Measurements from ENCODE around the gene FAM131A. TPM values are rescaled to one million over a fixed set of nuclear protein-coding genes. Genes with fewer than 3 reads are reported as not detected.

Gene FAM131A
- total and polyA plus RNA-seq, 9 of the 15 experiments (the other 6 are each of a cell fraction or from before 2014, with no cell fraction given) = 0.48 to 11.1 (median 4.3) TPM

GRCh38 chr3:184314700-184315542 lies 22.5 kb upstream of the FAM131A start:
- in situ Hi-C loops (cut with MboI) (no loop called here), intact Hi-C loops (cut with micrococcal nuclease) (loop anchor here (2.0 kb wide), 1 partner anchor 16 kb away; the partner anchor contains the start of gene PSMD2)
- BruUV-seq (replicated peaks) = no TSS peak
- Histone ChIP-seq H3K4me2 (ENCODE audit: insufficient read depth, low read length) (peak overlapping the region; percentile 99), H3K27me3 (ENCODE audit: control insufficient read depth in 2 of 2, insufficient read depth in 2 of 2, low read length in 2 of 2) (no peaks in the 10 kb centered on the region), H4K20me1 (replicated peaks; ENCODE audit: control insufficient read depth, insufficient read depth, low read length) (peaks cover 41% of the 10 kb centered on the region), H3K4me1 (replicated peaks in 1 of 2; ENCODE audit: control insufficient read depth in 2 of 2, insufficient read depth in 2 of 2, low read length in 2 of 2) (peaks cover 13 to 36% of the 10 kb centered on the region in 2 experiments; a peak in 4 of 5 replicates), H3K9me1 (ENCODE audit: control insufficient read depth, insufficient read depth, low read length) (peaks cover 13% of the 10 kb centered on the region), H3K27ac (ENCODE audit: extremely low read depth, low read depth, low read length) (peak overlapping the region; percentile 94), H3K4me3 (peak overlapping the region; percentile 100), H3K9me3 (replicated peaks; ENCODE audit: control insufficient read depth, insufficient read depth, low read depth, low read length) (no peaks in the 10 kb centered on the region), H3K9ac (ENCODE audit: insufficient read depth in 1 of 2, low read depth in 2 of 2, low read length in 2 of 2) (peak overlapping the region; percentile 99 to 100), H3K79me2 (ENCODE audit: control insufficient read depth, insufficient read depth, low read length) (peaks cover 56% of the 10 kb centered on the region), H2AFZ (ENCODE audit: low read depth, low read length) (no peak overlapping the region), H3K36me3 (ENCODE audit: control insufficient read depth, insufficient read depth, low read length) (peaks cover 48% of the 10 kb centered on the region)
- ATAC-seq = peak; percentile 70
- no peak for FAIRE-seq
- ChIA-PET CTCF (ENCODE audit: low intra/inter-chr PET ratio) (no interaction called here), POLR2A (interaction anchor here (0.6 to 2.3 kb wide), 8 partner anchors 11 to 102 kb away, joined by 3 to 24 read pairs (median 6); partner anchors contain the start of gene PSMD2)
- 0% methylated on average over 22 of the region's 89 CpGs for WGBS (ENCODE audit: insufficient coverage, low coverage, missing lambda C conversion rate)
- peak; percentile 70 to 86 (median 78) for DNase-seq (ENCODE audit: extremely low read depth in 1 of 4, low spot score in 3 of 4)
- no peak for TF ChIP-seq THRAP3 (IDR thresholded peaks at IDR 0.05; ENCODE audit: borderline replicate concordance)
- TF ChIP-seq CHCHD3 (CRISPR knock-in tag; IDR thresholded peaks at IDR 0.05) = no peak
- TF ChIP-seq POLR2G (IDR thresholded peaks at IDR 0.05; ENCODE audit: low read depth, low read length) = peak; percentile 87
- TF ChIP-seq STAT5B (CRISPR knock-in tag; IDR thresholded peaks at IDR 0.05) = no peak
- no peak for TF ChIP-seq ZNF184 (CRISPR knock-in tag; IDR thresholded peaks at IDR 0.05)
- peak; percentile 65 for TF ChIP-seq GABPA (tag; conservative IDR thresholded peaks at IDR 0.05; ENCODE audit: low read depth)
- TF ChIP-seq KAT7 (CRISPR knock-in tag; IDR thresholded peaks at IDR 0.05; ENCODE audit: borderline replicate concordance) = no peak
- no peak for TF ChIP-seq MTA3 (IDR thresholded peaks at IDR 0.05; ENCODE audit: borderline replicate concordance)
- no peak for TF ChIP-seq ZNF830 (CRISPR knock-in tag; IDR thresholded peaks at IDR 0.05)
- TF ChIP-seq CEBPB (tag; IDR thresholded peaks at IDR 0.05) = no peak
- no peak for TF ChIP-seq ZNF436 (CRISPR knock-in tag; IDR thresholded peaks at IDR 0.05)
- TF ChIP-seq PHF21A (IDR thresholded peaks at IDR 0.05; ENCODE audit: borderline replicate concordance, low read depth) = no peak
- no peak for TF ChIP-seq ZNF280A (IDR thresholded peaks at IDR 0.05; ENCODE audit: low read depth, partially characterized antibody)
- 0 out of 2 replicates have a peak, but pooled peaks have one; percentile 29 for TF ChIP-seq NR3C1 (CRISPR knock-in tag; IDR thresholded peaks at IDR 0.05)
- no peak for TF ChIP-seq SMARCE1 (IDR thresholded peaks at IDR 0.05)
- no peak; the same call in 1 of the 2 replicates for TF ChIP-seq MYC (IDR thresholded peaks at IDR 0.05; ENCODE audit: low read depth, low read length)
- TF ChIP-seq MYC (CRISPR knock-in tag; IDR thresholded peaks at IDR 0.05; ENCODE audit: borderline replicate concordance, low read depth) = 0 out of 2 replicates have a peak, but pooled peaks have one; percentile 26
- TF ChIP-seq LCOR (CRISPR knock-in tag; IDR thresholded peaks at IDR 0.05) = no peak
- TF ChIP-seq PATZ1 (CRISPR knock-in tag; IDR thresholded peaks at IDR 0.05; ENCODE audit: borderline replicate concordance) = no peak
